ENCODE data around the gene ZNRF1. TPM values are rescaled to one million over a fixed set of nuclear protein-coding genes. Genes with fewer than 3 reads are reported as not detected.

ZNRF1 gene
- total RNA-seq, result 10 to 100 TPM; 13.0 to 16.7 (median 15.8) TPM

GRCh38 chr16:74998481-74999218, at the start of gene ZNRF1:
Gene ZNRF1, plus strand, starts transcription at chr16:74999024. Its CDS starts 648 bp downstream, at chr16:74999672.
- DNase-seq (ENCODE audit: low spot score in 2 of 2), result peak; percentile 87 to 89
- H3K27me3 ChIP-seq, result no peaks in the 10 kb centered on the region
- H3K9me3 ChIP-seq, result no peaks in the 10 kb centered on the region
- peak within 1 kb of the TSS; percentile 85 for H3K27ac ChIP-seq
- peaks cover 45% of the 10 kb centered on the region for H3K4me1 ChIP-seq
- H3K4me3 ChIP-seq, result peak within 1 kb of the TSS; percentile 94
- TF ChIP-seq EP300 (IDR thresholded peaks at IDR 0.05), result no peak
- TF ChIP-seq CTCF (IDR thresholded peaks at IDR 0.05), result peak; percentile 56 to 58
- TF ChIP-seq POLR2AphosphoS5 (IDR thresholded peaks at IDR 0.05), result no peak
- 2% methylated on average over 26 of the region's 73 CpGs for WGBS
- no peaks in the 10 kb centered on the region for H3K36me3 ChIP-seq

GRCh38 chr16:74949309-74949708, 49.5 kb upstream of the ZNRF1 start:
- DNase-seq (ENCODE audit: low spot score in 2 of 2), result no peak
- Histone ChIP-seq H3K27me3 (no peaks in the 10 kb centered on the region), H3K9me3 (no peaks in the 10 kb centered on the region), H3K27ac (no peak overlapping the region), H3K4me3 (no peak overlapping the region), H3K4me1 (no peaks in the 10 kb centered on the region), H3K36me3 (peaks cover 60% of the 10 kb centered on the region)
- TF ChIP-seq CTCF (IDR thresholded peaks at IDR 0.05) (no peak), POLR2AphosphoS5 (IDR thresholded peaks at IDR 0.05) (no peak), EP300 (IDR thresholded peaks at IDR 0.05) (no peak), POLR2A (IDR thresholded peaks at IDR 0.05) (no peak)
- WGBS, result 97% methylated on average over 3 of the region's 3 CpGs

GRCh38 chr16:74950511-74950910, 48.3 kb upstream of the ZNRF1 start:
- Histone ChIP-seq H3K9me3 (no peaks in the 10 kb centered on the region), H3K27ac (no peak overlapping the region), H3K36me3 (peaks cover 67% of the 10 kb centered on the region), H3K4me3 (no peak overlapping the region), H3K4me1 (no peaks in the 10 kb centered on the region), H3K27me3 (no peaks in the 10 kb centered on the region)
- 84% methylated on average over 7 of the region's 7 CpGs for WGBS
- TF ChIP-seq POLR2AphosphoS5 (IDR thresholded peaks at IDR 0.05), result no peak
- TF ChIP-seq CTCF (IDR thresholded peaks at IDR 0.05), result no peak
- no peak for TF ChIP-seq POLR2A (IDR thresholded peaks at IDR 0.05)
- TF ChIP-seq EP300 (IDR thresholded peaks at IDR 0.05), result no peak
- DNase-seq (ENCODE audit: low spot score in 2 of 2), result no peak

- H3K9me3 ChIP-seq, result no peaks in the 10 kb centered on the region
- H3K27ac ChIP-seq, result no peak overlapping the region
- peaks cover 71% of the 10 kb centered on the region for H3K36me3 ChIP-seq
- no peak overlapping the region for H3K4me3 ChIP-seq
- 90% methylated on average over 11 of the region's 11 CpGs for WGBS
- H3K4me1 ChIP-seq, result no peaks in the 10 kb centered on the region
- DNase-seq (ENCODE audit: low spot score in 2 of 2), result no peak
- TF ChIP-seq POLR2A (IDR thresholded peaks at IDR 0.05) (no peak), POLR2AphosphoS5 (IDR thresholded peaks at IDR 0.05) (no peak), CTCF (IDR thresholded peaks at IDR 0.05) (no peak)
- no peaks in the 10 kb centered on the region for H3K27me3 ChIP-seq
Observed at GRCh38 chr16:74951206-74951605, 47.6 kb upstream of the ZNRF1 start.

- DNase-seq (ENCODE audit: low spot score in 2 of 2), result no peak
- WGBS, result 76% methylated on average over 4 of the region's 4 CpGs
Observed at GRCh38 chr16:74951681-74952080, 47.1 kb upstream of the ZNRF1 start.

More at GRCh38 chr16:74951681-74952080, 47.1 kb upstream of the ZNRF1 start:
- Histone ChIP-seq H3K27ac (no peak overlapping the region), H3K9me3 (no peaks in the 10 kb centered on the region), H3K4me1 (no peaks in the 10 kb centered on the region), H3K27me3 (no peaks in the 10 kb centered on the region), H3K36me3 (peaks cover 71% of the 10 kb centered on the region), H3K4me3 (no peak overlapping the region)
- TF ChIP-seq POLR2A (IDR thresholded peaks at IDR 0.05), result no peak
- no peak for TF ChIP-seq EP300 (IDR thresholded peaks at IDR 0.05)
- TF ChIP-seq POLR2AphosphoS5 (IDR thresholded peaks at IDR 0.05), result no peak
- TF ChIP-seq CTCF (IDR thresholded peaks at IDR 0.05), result no peak

Measured in suprapubic skin (tissue), 4 donors.